Choroid plexus epithelial cell (primary cell): ENCODE results near the gene ABCB6.
"Not testable (repeated sequence)": the region's sequence is repeated elsewhere in the genome, so short reads cannot be mapped to it uniquely, and the experiment has no call there.

Experiments used
- DNase-seq: peaks from one replicate; pipeline ENCODE4 v3.0.0-alpha.2; 2010; ENCODE audit warnings: low read depth
- H3K4me3 ChIP-seq: 2 replicates; pipeline ENCODE4 v1.5.1; 2011; ENCODE audit warnings: low read depth, mild to moderate bottlenecking, control low read depth, low read length, moderate library complexity
- CTCF ChIP-seq: conservative IDR thresholded peaks from 2 replicates; pipeline ENCODE4 v1.5.1; 2011; ENCODE audit warnings: low read depth, mild to moderate bottlenecking, control low read depth, inconsistent platforms, low read length, moderate library complexity

Gene ABCB6

GRCh38 chr2:219207134-219207883 lies 11.4 kb downstream of the ABCB6 start:
- no peak for DNase-seq
- TF ChIP-seq CTCF, result no peak
- peak overlapping the region; percentile 86 for H3K4me3 ChIP-seq

GRCh38 chr2:219206328-219207133 lies 12.2 kb downstream of the ABCB6 start, which contains the start of gene ZFAND2B:
Gene ZFAND2B, plus strand, starts transcription at chr2:219206782. Its CDS starts 206 bp downstream, at chr2:219206988.
- H3K4me3 ChIP-seq, result peak within 1 kb of the TSS; percentile 86

GRCh38 chr2:219205981-219206327 lies 12.8 kb downstream of the ABCB6 start:
- H3K4me3 ChIP-seq, result peak overlapping the region; percentile 65
- DNase-seq, result no peak
- TF ChIP-seq CTCF, result no peak

More at GRCh38 chr2:219206328-219207133, 12.2 kb downstream of the ABCB6 start, which contains the start of gene ZFAND2B:
- peak; percentile 93 for DNase-seq
- no peak for TF ChIP-seq CTCF

DNA sequence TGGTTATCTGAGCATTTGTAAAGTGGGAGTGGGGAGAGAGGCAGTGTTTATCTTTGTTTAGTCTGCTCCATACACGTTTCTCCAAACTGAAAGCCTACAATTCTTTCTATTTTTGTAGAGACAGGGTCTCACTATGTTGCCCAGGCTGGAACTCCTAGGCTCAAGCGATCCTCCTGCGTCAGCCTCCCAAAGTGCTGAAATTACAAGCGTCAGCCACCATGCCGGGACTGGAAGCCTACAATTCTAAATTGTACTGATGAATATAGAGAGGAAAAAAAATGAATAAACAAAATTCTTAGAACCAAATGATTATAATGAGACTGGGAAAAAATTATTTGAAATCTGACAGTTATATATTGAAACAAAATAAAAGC lies 13.6 kb downstream of the ABCB6 start:
- DNase-seq, result no peak
- no peak overlapping the region for H3K4me3 ChIP-seq
- no peak for TF ChIP-seq CTCF

DNA sequence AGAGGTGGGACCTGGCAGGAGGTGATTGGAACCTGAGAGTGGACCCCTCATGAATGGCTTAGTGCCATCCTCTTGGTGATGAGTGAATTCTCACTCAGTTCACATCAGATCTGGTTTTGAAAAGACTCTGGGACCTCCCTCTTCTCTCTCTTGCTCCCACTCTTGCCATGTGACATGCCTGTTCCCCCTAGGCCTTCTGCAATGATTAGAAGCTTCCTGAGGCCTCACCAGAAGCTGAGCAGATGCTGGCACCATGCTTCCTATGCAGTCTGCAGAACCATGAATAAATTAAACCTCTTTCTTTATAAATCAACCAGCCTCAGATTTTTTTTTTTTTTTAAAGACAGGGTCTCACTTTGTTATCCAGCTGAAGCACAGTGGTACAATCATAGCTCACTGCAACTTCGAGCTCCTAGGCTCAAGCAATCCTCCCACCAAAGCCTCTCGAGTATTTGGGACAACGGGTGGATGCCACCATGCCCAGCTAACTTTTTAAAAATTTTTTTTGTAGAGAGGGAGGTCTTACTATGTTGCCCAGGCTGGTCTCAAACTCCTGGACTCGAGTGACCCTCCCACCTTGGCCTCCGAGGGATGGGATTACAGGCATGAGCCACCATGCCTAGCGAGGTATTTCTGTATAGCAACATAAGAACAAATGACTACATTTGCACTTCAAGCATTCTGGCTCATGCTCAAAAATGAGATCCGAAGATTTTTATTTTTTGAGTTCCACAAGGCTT lies 14.2 kb downstream of the ABCB6 start:
- TF ChIP-seq CTCF, result no peak
- H3K4me3 ChIP-seq, result no peak overlapping the region
- no peak for DNase-seq

- DNase-seq, result not testable (repeated sequence)
Measured at GRCh38 chr2:219201331-219201730, 17.4 kb downstream of the ABCB6 start.

GRCh38 chr2:219200502-219201326 lies 18.0 kb downstream of the ABCB6 start:
- DNase-seq, H3K4me3 ChIP-seq: not testable (repeated sequence)

More at GRCh38 chr2:219201331-219201730, 17.4 kb downstream of the ABCB6 start:
- H3K4me3 ChIP-seq, result not testable (repeated sequence)
